OCI-LY3 (cell line): ENCODE results near the gene LGMN.

Experiments
- EZH2phosphoT487 ChIP-seq: fragments of 200-600 bp; shearing (Covaris generic); IDR thresholded peaks from 2 replicates; pipeline ENCODE4 v1.6.1; 2018; ENCODE audit warnings: antibody characterized with exemption, mixed run types, low read depth
- TF ChIP-seq, protein P1 (sequence below): fragments of 200-600, 300-600 bp; sonication (generic); IDR thresholded peaks from 2 replicates; pipeline ENCODE4 v1.5.1; 2014; ENCODE audit warnings: antibody characterized with exemption, low read length, low read depth

DNA sequence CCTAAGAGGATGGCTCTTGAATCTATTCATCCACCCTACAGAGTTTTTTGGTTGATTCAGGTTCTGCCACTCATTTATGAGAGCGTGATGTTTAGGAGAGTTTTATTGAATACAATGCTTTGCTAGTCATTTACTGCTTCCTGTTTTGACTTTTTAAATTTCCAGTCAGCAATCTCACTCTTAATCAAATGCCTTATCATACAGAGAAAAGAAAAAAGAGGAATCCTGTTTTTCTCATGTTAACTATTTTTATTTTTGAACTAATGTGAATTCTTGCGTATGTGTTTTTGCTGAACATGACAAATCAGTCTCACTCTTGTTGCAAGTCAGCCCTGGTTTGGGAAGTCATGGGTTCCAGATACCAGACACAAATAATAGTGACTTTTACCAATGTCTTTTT, 22.1 kb upstream of the LGMN start:
- TF ChIP-seq, protein P1, sequence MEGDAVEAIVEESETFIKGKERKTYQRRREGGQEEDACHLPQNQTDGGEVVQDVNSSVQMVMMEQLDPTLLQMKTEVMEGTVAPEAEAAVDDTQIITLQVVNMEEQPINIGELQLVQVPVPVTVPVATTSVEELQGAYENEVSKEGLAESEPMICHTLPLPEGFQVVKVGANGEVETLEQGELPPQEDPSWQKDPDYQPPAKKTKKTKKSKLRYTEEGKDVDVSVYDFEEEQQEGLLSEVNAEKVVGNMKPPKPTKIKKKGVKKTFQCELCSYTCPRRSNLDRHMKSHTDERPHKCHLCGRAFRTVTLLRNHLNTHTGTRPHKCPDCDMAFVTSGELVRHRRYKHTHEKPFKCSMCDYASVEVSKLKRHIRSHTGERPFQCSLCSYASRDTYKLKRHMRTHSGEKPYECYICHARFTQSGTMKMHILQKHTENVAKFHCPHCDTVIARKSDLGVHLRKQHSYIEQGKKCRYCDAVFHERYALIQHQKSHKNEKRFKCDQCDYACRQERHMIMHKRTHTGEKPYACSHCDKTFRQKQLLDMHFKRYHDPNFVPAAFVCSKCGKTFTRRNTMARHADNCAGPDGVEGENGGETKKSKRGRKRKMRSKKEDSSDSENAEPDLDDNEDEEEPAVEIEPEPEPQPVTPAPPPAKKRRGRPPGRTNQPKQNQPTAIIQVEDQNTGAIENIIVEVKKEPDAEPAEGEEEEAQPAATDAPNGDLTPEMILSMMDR: no peak
- no peak for TF ChIP-seq EZH2phosphoT487
